MM.1S (cell line): ENCODE results near the gene PCSK9.

Experiments used
- DNase-seq: peaks from one replicate; pipeline ENCODE4 v3.0.0-alpha.2; 2015
- H2AFZ ChIP-seq: fragments of 300-600 bp; sonication (generic); 2 replicates; pipeline ENCODE4 v1.6.0; 2016; ENCODE audit warnings: antibody characterized with exemption, low read length
- H3F3A ChIP-seq: fragments of 300-600 bp; sonication (generic); 2 replicates; pipeline ENCODE4 v1.6.1; 2016; ENCODE audit warnings: mild to moderate bottlenecking, antibody characterized with exemption, low read length, moderate library complexity, mixed read lengths; ENCODE audit not compliant: insufficient read depth
- H3K27ac ChIP-seq: fragments of 300-600 bp; sonication (generic); 2 replicates; pipeline ENCODE4 v1.5.1; 2016; ENCODE audit warnings: mild to moderate bottlenecking, low read length
- H3K27me3 ChIP-seq: fragments of 300-600 bp; sonication (generic); replicated peaks from 2 replicates; pipeline ENCODE4 v1.6.0; 2016; ENCODE audit warnings: low read length; ENCODE audit not compliant: insufficient read depth
- H3K36me3 ChIP-seq: fragments of 300-600 bp; sonication (generic); replicated peaks from 2 replicates; pipeline ENCODE4 v1.6.1; 2016; ENCODE audit warnings: mild to moderate bottlenecking, low read length, mixed read lengths; ENCODE audit not compliant: insufficient read depth
- H3K4me1 ChIP-seq: fragments of 300-600 bp; sonication (generic); 2 replicates; pipeline ENCODE4 v1.6.1; 2016; ENCODE audit warnings: low read length, mixed read lengths
- H3K4me2 ChIP-seq: fragments of 300-600 bp; sonication (generic); 2 replicates; pipeline ENCODE4 v1.6.0; 2016; ENCODE audit warnings: low read depth, low read length
- H3K4me3 ChIP-seq: fragments of 300-600 bp; sonication (generic); 2 replicates; pipeline ENCODE4 v1.5.1; 2016; ENCODE audit warnings: low read length, mixed read lengths
- H3K79me2 ChIP-seq: fragments of 300-600 bp; sonication (generic); 2 replicates; pipeline ENCODE4 v1.6.1; 2016; ENCODE audit warnings: mixed run types, low read length, mixed read lengths
- H3K9ac ChIP-seq: fragments of 300-600 bp; sonication (generic); 2 replicates; pipeline ENCODE4 v1.6.1; 2016; ENCODE audit warnings: low read length, mixed read lengths
- H3K9me2 ChIP-seq: fragments of 300-600 bp; sonication (generic); replicated peaks from 2 replicates; pipeline ENCODE4 v1.6.1; 2016; ENCODE audit warnings: mild to moderate bottlenecking, low read length, mixed read lengths; ENCODE audit not compliant: insufficient read depth
- H3K9me3 ChIP-seq: fragments of 300-600 bp; sonication (generic); replicated peaks from 2 replicates; pipeline ENCODE4 v1.6.1; 2016; ENCODE audit warnings: mild to moderate bottlenecking, low read length, mixed read lengths; ENCODE audit not compliant: insufficient read depth
- H4K20me1 ChIP-seq: fragments of 300-600 bp; sonication (generic); 2 replicates; pipeline ENCODE4 v1.6.1; 2016; ENCODE audit warnings: mild to moderate bottlenecking, low read length, moderate library complexity, mixed read lengths; ENCODE audit not compliant: insufficient read depth
- CTCF ChIP-seq: fragments of 300-600 bp; sonication (generic); IDR thresholded peaks from 2 replicates; pipeline ENCODE4 v1.5.1; 2016; ENCODE audit warnings: antibody characterized with exemption, low read length, mixed read lengths
- EZH2 ChIP-seq: fragments of 300-600 bp; sonication (generic); optimal IDR thresholded peaks from 2 replicates; pipeline ENCODE3; 2017; ENCODE audit warnings: low read depth, mild to moderate bottlenecking, antibody characterized with exemption, low read length, mixed read lengths
- EZH2phosphoT487 ChIP-seq: fragments of 300-600 bp; sonication (generic); IDR thresholded peaks from 2 replicates; pipeline ENCODE4 v1.6.1; 2018; ENCODE audit warnings: antibody characterized with exemption, low read length

The PCSK9 gene

GRCh38 chr1:54991939-54992338 lies 47.4 kb upstream of the PCSK9 start:
- H3K4me1 ChIP-seq = no peaks in the 10 kb centered on the region
- no peaks in the 10 kb centered on the region for H4K20me1 ChIP-seq
- no peaks in the 10 kb centered on the region for H3F3A ChIP-seq
- DNase-seq = no peak
- no peak overlapping the region for H3K9ac ChIP-seq
- TF ChIP-seq EZH2phosphoT487 (no peak), EZH2 (no peak), CTCF (no peak)
- H2AFZ ChIP-seq = no peak overlapping the region
- no peaks in the 10 kb centered on the region for H3K9me2 ChIP-seq
- H3K79me2 ChIP-seq = no peaks in the 10 kb centered on the region
- H3K4me2 ChIP-seq = no peak overlapping the region
- H3K9me3 ChIP-seq = no peaks in the 10 kb centered on the region
- no peaks in the 10 kb centered on the region for H3K27me3 ChIP-seq
- H3K27ac ChIP-seq = no peak overlapping the region
- no peak overlapping the region for H3K4me3 ChIP-seq
- no peaks in the 10 kb centered on the region for H3K36me3 ChIP-seq

- DNase-seq = no peak
- H3K9ac ChIP-seq = no peak overlapping the region
- H3K4me2 ChIP-seq = no peak overlapping the region
- H3K4me1 ChIP-seq = no peaks in the 10 kb centered on the region
- H3K27ac ChIP-seq = no peak overlapping the region
- no peaks in the 10 kb centered on the region for H3K79me2 ChIP-seq
- no peaks in the 10 kb centered on the region; the same call in 1 of the 2 replicates for H3K27me3 ChIP-seq
- H4K20me1 ChIP-seq = no peaks in the 10 kb centered on the region
- H3K9me3 ChIP-seq = no peaks in the 10 kb centered on the region
- TF ChIP-seq EZH2 (no peak), EZH2phosphoT487 (no peak), CTCF (no peak)
- no peaks in the 10 kb centered on the region for H3F3A ChIP-seq
- no peaks in the 10 kb centered on the region for H3K9me2 ChIP-seq
- H3K4me3 ChIP-seq = no peak overlapping the region
- H3K36me3 ChIP-seq = no peaks in the 10 kb centered on the region
- H2AFZ ChIP-seq = no peak overlapping the region
These were observed 46.2 kb upstream of the PCSK9 start for GRCh38 chr1:54993140-54993539.

DNA sequence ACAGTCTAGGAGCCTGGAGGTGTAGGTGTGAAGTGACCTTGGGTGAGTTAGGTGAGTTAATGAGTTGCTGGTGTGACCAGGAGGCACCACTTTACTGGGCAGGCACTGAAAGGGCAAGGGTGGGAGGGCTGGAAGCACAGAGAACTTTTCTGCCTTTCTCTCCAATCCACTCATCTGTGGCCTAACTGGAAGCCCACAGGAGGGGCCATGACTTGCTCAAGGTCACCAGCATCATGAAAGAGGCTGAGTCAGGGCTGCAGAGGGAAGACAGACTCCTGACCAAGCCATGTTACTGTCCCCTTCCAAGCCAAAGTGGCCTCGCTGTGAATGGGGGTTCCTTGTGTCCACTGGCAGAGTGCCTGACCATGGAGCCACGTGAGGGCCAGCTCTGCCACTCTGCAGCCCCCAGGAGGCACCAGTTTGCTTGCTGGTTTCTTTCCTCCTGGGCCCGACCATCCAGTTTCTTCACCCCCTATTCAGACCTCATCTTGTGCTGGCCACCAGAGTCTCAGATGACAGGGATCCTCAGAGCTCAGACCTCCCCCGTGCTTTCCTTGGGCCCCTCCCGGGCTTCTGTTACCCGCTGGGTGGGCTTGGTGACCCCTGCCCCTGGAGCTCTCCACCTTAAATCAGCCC lies 44.9 kb upstream of the PCSK9 start:
- no peak overlapping the region for H3K9ac ChIP-seq
- no peaks in the 10 kb centered on the region for H3K9me2 ChIP-seq
- H2AFZ ChIP-seq = no peak overlapping the region
- no peaks in the 10 kb centered on the region for H3F3A ChIP-seq
- DNase-seq = no peak
- no peaks in the 10 kb centered on the region for H3K79me2 ChIP-seq
- H3K4me3 ChIP-seq = no peak overlapping the region
- H3K9me3 ChIP-seq = no peaks in the 10 kb centered on the region
- no peaks in the 10 kb centered on the region; the same call in 1 of the 2 replicates for H3K27me3 ChIP-seq
- no peaks in the 10 kb centered on the region for H3K4me1 ChIP-seq
- no peaks in the 10 kb centered on the region for H4K20me1 ChIP-seq
- H3K36me3 ChIP-seq = no peaks in the 10 kb centered on the region
- H3K4me2 ChIP-seq = no peak overlapping the region
- no peak overlapping the region for H3K27ac ChIP-seq
- TF ChIP-seq EZH2 (no peak), EZH2phosphoT487 (no peak), CTCF (no peak)
